GM23338 (cell line): Measurements from ENCODE around the gene TSHZ2.

ENCODE experiments used
- CREB1 ChIP-seq: fragments of 250-450 bp; sonication (Bioruptor Pico); IDR thresholded peaks from 2 replicates; pipeline ENCODE4 v1.5.0; 2020; ENCODE audit warnings: low read depth, mild to moderate bottlenecking, moderate library complexity
- EZH2 ChIP-seq: fragments of 200-600 bp; sonication (generic); IDR thresholded peaks from one replicate; pipeline ENCODE4 v1.8.0; 2017; ENCODE audit warnings: antibody characterized with exemption, mild to moderate bottlenecking, low read depth; ENCODE audit not compliant: unreplicated experiment
- EZH2phosphoT487 ChIP-seq: fragments of 200-600 bp; sonication (generic); IDR thresholded peaks from one replicate; pipeline ENCODE4 v1.8.1; 2018; ENCODE audit warnings: antibody characterized with exemption; ENCODE audit not compliant: unreplicated experiment
- JUNB ChIP-seq: IDR thresholded peaks from one replicate; pipeline ENCODE4 v1.6.1; 2016; ENCODE audit warnings: antibody characterized with exemption; ENCODE audit not compliant: unreplicated experiment
- POLR2AphosphoS5 ChIP-seq: IDR thresholded peaks from 2 replicates; pipeline ENCODE4 v1.6.1; 2016; ENCODE audit warnings: antibody characterized with exemption, low read depth
- ZNF114 ChIP-seq: fragments of 250-450 bp; sonication (Bioruptor Pico); IDR thresholded peaks from 2 replicates; pipeline ENCODE4 v1.5.0; 2020; ENCODE audit warnings: mild to moderate bottlenecking, moderate library complexity
- ZNF331 ChIP-seq: fragments of 250-450 bp; sonication (Bioruptor Pico); IDR thresholded peaks from 2 replicates; pipeline ENCODE4 v1.5.0; 2020; ENCODE audit warnings: low read depth, mild to moderate bottlenecking, moderate library complexity
- TF ChIP-seq, protein P1 (sequence below), 2 experiments: fragments of 200-600 bp in 1 of 2; sonication (generic) in 1 of 2; conservative IDR thresholded peaks; 2 replicates each; pipeline versions ENCODE4 v1.5.1 to v1.6.1; 2016 to 2017; ENCODE audit warnings: antibody characterized with exemption in 2 of 2, low read depth in 2 of 2, mild to moderate bottlenecking in 2 of 2, moderate library complexity in 1 of 2
- TF ChIP-seq, protein P2 (sequence below): IDR thresholded peaks from one replicate; pipeline ENCODE4 v1.6.1; 2018; ENCODE audit warnings: antibody characterized with exemption; ENCODE audit not compliant: unreplicated experiment
- TF ChIP-seq, protein P3 (sequence below): IDR thresholded peaks from 2 replicates; pipeline ENCODE4 v1.6.1; 2016; ENCODE audit warnings: antibody characterized with exemption

DNA sequence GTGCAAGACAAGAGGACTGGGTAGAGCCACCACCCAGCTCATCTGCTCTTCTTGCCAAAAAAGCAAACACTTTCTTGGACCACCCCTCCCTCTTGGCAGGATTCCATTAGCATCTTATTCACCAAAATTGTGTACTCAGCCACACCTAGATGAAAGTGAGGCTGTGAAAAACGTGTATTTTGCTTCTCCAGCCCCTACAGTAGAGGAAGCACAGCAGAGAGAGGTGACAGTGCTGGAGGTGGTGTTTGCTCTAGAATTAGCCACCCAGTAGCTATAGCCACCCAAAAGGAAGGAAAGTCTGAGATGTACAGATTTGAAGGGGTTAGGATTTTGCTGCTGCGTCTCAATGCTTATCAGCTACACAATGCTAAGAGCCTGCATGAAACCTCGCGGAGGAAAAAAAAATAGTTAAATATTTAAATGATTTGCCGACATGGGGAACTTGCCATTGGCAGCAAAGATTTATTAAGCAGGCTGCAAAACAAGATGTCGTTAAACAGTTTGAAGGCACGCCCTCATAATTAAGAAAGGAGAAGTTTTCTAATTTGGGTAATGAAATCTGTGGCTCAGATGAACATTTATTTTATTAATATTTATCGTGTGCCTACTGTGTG lies 334.1 kb downstream of the TSHZ2 start:
- TF ChIP-seq EZH2phosphoT487: no peak
- TF ChIP-seq, protein P1, sequence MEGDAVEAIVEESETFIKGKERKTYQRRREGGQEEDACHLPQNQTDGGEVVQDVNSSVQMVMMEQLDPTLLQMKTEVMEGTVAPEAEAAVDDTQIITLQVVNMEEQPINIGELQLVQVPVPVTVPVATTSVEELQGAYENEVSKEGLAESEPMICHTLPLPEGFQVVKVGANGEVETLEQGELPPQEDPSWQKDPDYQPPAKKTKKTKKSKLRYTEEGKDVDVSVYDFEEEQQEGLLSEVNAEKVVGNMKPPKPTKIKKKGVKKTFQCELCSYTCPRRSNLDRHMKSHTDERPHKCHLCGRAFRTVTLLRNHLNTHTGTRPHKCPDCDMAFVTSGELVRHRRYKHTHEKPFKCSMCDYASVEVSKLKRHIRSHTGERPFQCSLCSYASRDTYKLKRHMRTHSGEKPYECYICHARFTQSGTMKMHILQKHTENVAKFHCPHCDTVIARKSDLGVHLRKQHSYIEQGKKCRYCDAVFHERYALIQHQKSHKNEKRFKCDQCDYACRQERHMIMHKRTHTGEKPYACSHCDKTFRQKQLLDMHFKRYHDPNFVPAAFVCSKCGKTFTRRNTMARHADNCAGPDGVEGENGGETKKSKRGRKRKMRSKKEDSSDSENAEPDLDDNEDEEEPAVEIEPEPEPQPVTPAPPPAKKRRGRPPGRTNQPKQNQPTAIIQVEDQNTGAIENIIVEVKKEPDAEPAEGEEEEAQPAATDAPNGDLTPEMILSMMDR (conservative IDR thresholded peaks at IDR 0.05; ENCODE audit: low read depth in 2 of 2): no peak
- no peak for TF ChIP-seq EZH2
- no peak for TF ChIP-seq JUNB
- no peak for TF ChIP-seq POLR2AphosphoS5
- no peak for TF ChIP-seq CREB1
- TF ChIP-seq, protein P2, sequence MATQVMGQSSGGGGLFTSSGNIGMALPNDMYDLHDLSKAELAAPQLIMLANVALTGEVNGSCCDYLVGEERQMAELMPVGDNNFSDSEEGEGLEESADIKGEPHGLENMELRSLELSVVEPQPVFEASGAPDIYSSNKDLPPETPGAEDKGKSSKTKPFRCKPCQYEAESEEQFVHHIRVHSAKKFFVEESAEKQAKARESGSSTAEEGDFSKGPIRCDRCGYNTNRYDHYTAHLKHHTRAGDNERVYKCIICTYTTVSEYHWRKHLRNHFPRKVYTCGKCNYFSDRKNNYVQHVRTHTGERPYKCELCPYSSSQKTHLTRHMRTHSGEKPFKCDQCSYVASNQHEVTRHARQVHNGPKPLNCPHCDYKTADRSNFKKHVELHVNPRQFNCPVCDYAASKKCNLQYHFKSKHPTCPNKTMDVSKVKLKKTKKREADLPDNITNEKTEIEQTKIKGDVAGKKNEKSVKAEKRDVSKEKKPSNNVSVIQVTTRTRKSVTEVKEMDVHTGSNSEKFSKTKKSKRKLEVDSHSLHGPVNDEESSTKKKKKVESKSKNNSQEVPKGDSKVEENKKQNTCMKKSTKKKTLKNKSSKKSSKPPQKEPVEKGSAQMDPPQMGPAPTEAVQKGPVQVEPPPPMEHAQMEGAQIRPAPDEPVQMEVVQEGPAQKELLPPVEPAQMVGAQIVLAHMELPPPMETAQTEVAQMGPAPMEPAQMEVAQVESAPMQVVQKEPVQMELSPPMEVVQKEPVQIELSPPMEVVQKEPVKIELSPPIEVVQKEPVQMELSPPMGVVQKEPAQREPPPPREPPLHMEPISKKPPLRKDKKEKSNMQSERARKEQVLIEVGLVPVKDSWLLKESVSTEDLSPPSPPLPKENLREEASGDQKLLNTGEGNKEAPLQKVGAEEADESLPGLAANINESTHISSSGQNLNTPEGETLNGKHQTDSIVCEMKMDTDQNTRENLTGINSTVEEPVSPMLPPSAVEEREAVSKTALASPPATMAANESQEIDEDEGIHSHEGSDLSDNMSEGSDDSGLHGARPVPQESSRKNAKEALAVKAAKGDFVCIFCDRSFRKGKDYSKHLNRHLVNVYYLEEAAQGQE: no peak
- TF ChIP-seq ZNF331: no peak
- no peak for TF ChIP-seq ZNF114 (CRISPR knock-in tag)
- TF ChIP-seq, protein P3, sequence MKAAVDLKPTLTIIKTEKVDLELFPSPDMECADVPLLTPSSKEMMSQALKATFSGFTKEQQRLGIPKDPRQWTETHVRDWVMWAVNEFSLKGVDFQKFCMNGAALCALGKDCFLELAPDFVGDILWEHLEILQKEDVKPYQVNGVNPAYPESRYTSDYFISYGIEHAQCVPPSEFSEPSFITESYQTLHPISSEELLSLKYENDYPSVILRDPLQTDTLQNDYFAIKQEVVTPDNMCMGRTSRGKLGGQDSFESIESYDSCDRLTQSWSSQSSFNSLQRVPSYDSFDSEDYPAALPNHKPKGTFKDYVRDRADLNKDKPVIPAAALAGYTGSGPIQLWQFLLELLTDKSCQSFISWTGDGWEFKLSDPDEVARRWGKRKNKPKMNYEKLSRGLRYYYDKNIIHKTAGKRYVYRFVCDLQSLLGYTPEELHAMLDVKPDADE: no peak
